AG04450 (cell line): ENCODE results near the gene FRMD4A. TPM values are rescaled to one million over a fixed set of nuclear protein-coding genes. Genes with fewer than 3 reads are reported as not detected.

Experiments used
- CTCF ChIA-PET: fragments of 300-600, 350-600 bp; formaldehyde crosslinking; extraction: SDS; loops from one replicate; lab custom pipeline; 2022; ENCODE audit warnings: antibody characterized with exemption, inconsistent platforms; lab: Charles Lee
- POLR2A ChIA-PET: fragments of 350-600 bp; formaldehyde crosslinking; extraction: SDS; loops from one replicate; lab custom pipeline; 2021; ENCODE audit warnings: antibody characterized with exemption, inconsistent platforms; lab: Yijun Ruan, JAX
- DNase-seq: peaks from one replicate; pipeline ENCODE4 v3.0.0-alpha.2; 2011; ENCODE audit warnings: low read depth, low spot score
- H3K27ac ChIP-seq: one replicate; pipeline ENCODE4 v1.5.1; 2012; ENCODE audit warnings: low read depth, low read length, control low read depth
- H3K27me3 ChIP-seq: one replicate; pipeline ENCODE4 v1.6.0; 2012; ENCODE audit warnings: low read length; ENCODE audit not compliant: control insufficient read depth, insufficient read depth
- H3K4me3 ChIP-seq: 2 replicates; pipeline ENCODE4 v1.5.1; 2011; ENCODE audit warnings: mild to moderate bottlenecking, low read depth, low read length, control low read depth
- H3K9me3 ChIP-seq: 2 replicates; pipeline ENCODE4 v1.5.1; 2012; ENCODE audit warnings: low read length; ENCODE audit not compliant: control insufficient read depth, insufficient read depth
- polyA plus RNA-seq: library from polyadenylated mRNA; depleted of rRNA; stranded (reverse); fragments of >200 nt; gene quantifications from 2 replicates; pipeline ENCODE4 v1.2.3, GENCODE V29; 2011
- TF ChIP-seq, protein P1 (sequence below): IDR thresholded peaks from 2 replicates; pipeline ENCODE4 v1.5.1; 2011; ENCODE audit warnings: low read depth, low read length, control low read depth, inconsistent platforms

The FRMD4A gene
- polyA plus RNA-seq, 1 experiment: 45.7 TPM

DNA sequence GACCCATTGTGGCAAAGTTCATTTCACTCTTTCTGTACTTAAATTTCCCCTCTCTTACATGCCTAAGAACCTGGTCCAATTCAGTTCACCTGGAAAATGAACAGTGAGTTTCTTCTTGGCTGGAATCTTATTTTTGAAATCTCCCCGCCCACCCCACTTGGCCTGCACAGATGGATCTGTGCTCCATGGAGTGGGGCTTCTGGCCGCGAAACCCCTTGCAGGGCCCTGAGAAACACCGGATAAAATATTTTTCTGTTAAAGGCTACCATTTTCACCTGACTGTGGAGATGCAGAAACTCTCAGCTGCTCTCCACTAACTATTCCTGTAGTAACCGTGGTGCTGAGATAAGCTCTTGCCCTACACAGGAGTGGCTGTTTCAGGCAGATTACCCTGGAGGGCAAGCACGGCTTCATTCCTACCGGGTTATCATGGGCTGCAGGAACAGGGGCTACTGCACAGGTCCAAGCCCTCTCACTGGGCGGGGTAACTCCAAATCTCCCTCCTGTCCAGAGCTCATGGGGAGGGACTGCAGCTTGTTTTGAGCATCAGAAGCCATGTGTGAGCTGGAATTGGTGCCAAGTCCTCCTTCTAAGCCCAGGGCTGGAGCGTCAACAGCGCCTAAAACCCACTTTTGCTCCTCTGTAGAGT is 625.1 kb downstream of the FRMD4A start:
- TF ChIP-seq, protein P1, sequence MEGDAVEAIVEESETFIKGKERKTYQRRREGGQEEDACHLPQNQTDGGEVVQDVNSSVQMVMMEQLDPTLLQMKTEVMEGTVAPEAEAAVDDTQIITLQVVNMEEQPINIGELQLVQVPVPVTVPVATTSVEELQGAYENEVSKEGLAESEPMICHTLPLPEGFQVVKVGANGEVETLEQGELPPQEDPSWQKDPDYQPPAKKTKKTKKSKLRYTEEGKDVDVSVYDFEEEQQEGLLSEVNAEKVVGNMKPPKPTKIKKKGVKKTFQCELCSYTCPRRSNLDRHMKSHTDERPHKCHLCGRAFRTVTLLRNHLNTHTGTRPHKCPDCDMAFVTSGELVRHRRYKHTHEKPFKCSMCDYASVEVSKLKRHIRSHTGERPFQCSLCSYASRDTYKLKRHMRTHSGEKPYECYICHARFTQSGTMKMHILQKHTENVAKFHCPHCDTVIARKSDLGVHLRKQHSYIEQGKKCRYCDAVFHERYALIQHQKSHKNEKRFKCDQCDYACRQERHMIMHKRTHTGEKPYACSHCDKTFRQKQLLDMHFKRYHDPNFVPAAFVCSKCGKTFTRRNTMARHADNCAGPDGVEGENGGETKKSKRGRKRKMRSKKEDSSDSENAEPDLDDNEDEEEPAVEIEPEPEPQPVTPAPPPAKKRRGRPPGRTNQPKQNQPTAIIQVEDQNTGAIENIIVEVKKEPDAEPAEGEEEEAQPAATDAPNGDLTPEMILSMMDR: no peak
- H3K9me3 ChIP-seq: no peaks in the 10 kb centered on the region
- CTCF ChIA-PET: interaction anchor here (1.4 to 2.2 kb wide), 2 partner anchors 46 to 92 kb away, joined by 3 to 8 read pairs; no protein-coding TSS in a partner anchor
- POLR2A ChIA-PET: no interaction called here
- H3K4me3 ChIP-seq: peak overlapping the region; percentile 79
- H3K27me3 ChIP-seq: no peaks in the 10 kb centered on the region
- no peak overlapping the region for H3K27ac ChIP-seq
- DNase-seq: no peak

DNA sequence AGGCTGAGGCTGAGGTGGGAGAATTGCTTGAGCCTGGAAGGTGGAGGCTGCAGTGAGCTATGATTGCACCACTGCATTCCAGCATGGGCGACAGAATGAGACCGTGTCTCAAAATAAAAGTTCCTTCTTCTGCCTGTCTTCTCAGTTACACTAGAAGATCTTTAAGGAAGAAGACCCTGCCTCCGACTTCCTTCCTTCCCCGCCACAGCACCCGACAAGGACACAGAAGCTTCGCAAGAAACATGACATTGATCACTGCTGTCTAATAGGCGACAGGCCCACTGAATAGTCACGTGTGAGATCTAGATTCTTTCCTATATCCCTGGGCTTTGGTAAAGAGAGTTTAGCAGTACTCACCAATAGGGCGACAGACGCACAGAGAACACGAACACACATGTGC is 625.8 kb downstream of the FRMD4A start:
- CTCF ChIA-PET: no interaction called here

DNA sequence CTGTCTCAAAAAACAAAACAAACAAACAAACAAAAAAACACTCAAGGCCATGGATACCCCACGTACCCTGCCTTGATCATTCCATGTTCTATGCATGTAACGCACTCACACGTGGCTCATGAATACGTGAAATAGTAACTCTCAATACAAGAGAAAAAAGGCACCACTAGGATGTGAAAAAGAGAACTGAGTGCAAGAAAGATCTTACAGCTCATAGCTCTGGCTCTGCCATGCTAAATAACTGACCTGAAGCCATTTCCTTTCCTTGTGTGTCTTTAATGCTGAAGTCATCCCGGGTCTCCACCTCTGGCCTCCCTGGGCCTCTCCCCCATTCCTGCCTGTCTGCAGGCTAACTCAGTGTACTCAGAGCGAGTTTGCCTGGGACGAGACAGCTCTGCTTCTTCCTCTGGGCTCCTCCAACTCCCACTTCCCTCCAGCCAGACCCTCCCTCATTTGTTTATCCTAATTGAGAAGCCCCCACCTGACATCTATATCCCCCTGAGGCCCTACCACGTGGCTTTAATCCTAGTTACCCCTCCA is 626.7 kb downstream of the FRMD4A start:
- Histone ChIP-seq H3K4me3 (peak overlapping the region; percentile 37), H3K27ac (no peak overlapping the region), H3K9me3 (no peaks in the 10 kb centered on the region), H3K27me3 (no peaks in the 10 kb centered on the region)
- no peak for DNase-seq
- TF ChIP-seq, protein P1: no peak
- POLR2A ChIA-PET: no interaction called here
- CTCF ChIA-PET: no interaction called here

More for the DNA sequence above, 625.8 kb downstream of the FRMD4A start:
- H3K27ac ChIP-seq: no peak overlapping the region
- peak overlapping the region; percentile 79 for H3K4me3 ChIP-seq
- H3K9me3 ChIP-seq: no peaks in the 10 kb centered on the region
- POLR2A ChIA-PET: no interaction called here
- DNase-seq: no peak
- no peaks in the 10 kb centered on the region for H3K27me3 ChIP-seq
- TF ChIP-seq, protein P1: no peak

DNA sequence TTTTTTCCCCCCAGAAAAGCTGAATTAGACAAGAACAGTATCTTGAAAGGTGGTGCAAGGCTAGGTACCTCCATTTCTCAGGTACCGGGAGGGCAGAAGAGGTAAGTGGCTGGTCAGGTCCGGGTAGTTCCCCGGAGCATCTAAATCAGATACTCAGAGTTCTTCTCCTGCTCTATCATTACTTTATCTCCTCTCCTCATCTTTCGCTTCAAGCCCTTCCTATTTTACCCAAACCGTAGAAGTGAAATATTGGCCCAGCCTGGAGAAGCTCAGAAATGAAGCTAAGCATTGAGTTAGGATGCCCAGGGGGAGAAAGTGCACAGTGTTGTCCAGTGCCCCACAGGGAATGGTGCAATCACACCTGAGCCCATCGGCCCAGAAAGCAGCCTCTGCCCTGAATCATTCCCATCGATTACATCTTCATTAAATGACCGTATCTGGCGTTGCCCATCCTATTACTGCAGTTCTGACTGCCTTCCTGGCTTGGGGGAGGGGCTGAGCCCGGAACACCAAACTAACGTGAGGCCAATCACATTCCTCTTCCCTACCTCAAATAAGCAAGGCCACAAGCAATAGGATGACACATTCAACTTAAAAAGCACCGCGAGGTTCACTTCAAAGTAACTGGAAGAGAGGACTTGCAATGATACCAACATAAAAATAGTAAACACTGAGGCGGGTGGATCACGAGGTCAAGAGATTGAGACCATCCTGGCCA is 627.5 kb downstream of the FRMD4A start:
- DNase-seq: no peak
- Histone ChIP-seq H3K27ac (no peak overlapping the region), H3K4me3 (peak overlapping the region; percentile 27), H3K9me3 (no peaks in the 10 kb centered on the region), H3K27me3 (no peaks in the 10 kb centered on the region)
- TF ChIP-seq, protein P1: no peak
- ChIA-PET POLR2A (no interaction called here), CTCF (interaction anchor here (0.7 kb wide), 1 partner anchor 1866 kb away, joined by 7 read pairs; no protein-coding TSS in a partner anchor)
